ENCODE results near the gene TRIM14.

TRIM14 gene

GRCh38 chr9:98038958-98039357 is 80.1 kb downstream of the TRIM14 start:
- DNase-seq (ENCODE audit: extremely low read depth, low read depth): no peak
- TF ChIP-seq CTCF (IDR thresholded peaks at IDR 0.05; ENCODE audit: low read depth, low read length): no peak

GRCh38 chr9:98037357-98037756 is 81.7 kb downstream of the TRIM14 start:
- DNase-seq (ENCODE audit: extremely low read depth, low read depth): no peak
- no peak for TF ChIP-seq CTCF (IDR thresholded peaks at IDR 0.05; ENCODE audit: low read depth, low read length)

GRCh38 chr9:98034593-98035546 is 84.2 kb downstream of the TRIM14 start:
- peak; percentile 47 for DNase-seq (ENCODE audit: extremely low read depth, low read depth)
- TF ChIP-seq CTCF (IDR thresholded peaks at IDR 0.05; ENCODE audit: low read depth, low read length): peak; percentile 82

- TF ChIP-seq CTCF (IDR thresholded peaks at IDR 0.05; ENCODE audit: low read depth, low read length): no peak
- DNase-seq (ENCODE audit: extremely low read depth, low read depth): no peak
Observed at GRCh38 chr9:98031935-98032334, 87.1 kb downstream of the TRIM14 start.

GRCh38 chr9:98031169-98031568 is 87.9 kb downstream of the TRIM14 start:
- DNase-seq (ENCODE audit: extremely low read depth, low read depth): no peak
- TF ChIP-seq CTCF (IDR thresholded peaks at IDR 0.05; ENCODE audit: low read depth, low read length): no peak

GRCh38 chr9:98024702-98025101 is 94.3 kb downstream of the TRIM14 start:
- TF ChIP-seq CTCF (IDR thresholded peaks at IDR 0.05; ENCODE audit: low read depth, low read length): no peak
- DNase-seq (ENCODE audit: extremely low read depth, low read depth): no peak

GRCh38 chr9:98022447-98022846 is 96.6 kb downstream of the TRIM14 start:
- DNase-seq (ENCODE audit: extremely low read depth, low read depth): no peak
- TF ChIP-seq CTCF (IDR thresholded peaks at IDR 0.05; ENCODE audit: low read depth, low read length): no peak

All from AG09319 (cell line).